Ovary (tissue), 9 donors: Measurements from ENCODE around the gene EDN1. TPM values are rescaled to one million over a fixed set of nuclear protein-coding genes. Genes with fewer than 3 reads are reported as not detected.

ENCODE experiments used
- DNase-seq, 5 donors: peaks; one replicate each; pipeline ENCODE4 v3.0.0-alpha.2; 2019 to 2020
- H3K27ac ChIP-seq, 2 donors: fragments of 200-600 bp; one replicate each; pipeline versions ENCODE4 v1.5.1 to v1.8.0; 2019 to 2022
- H3K27me3 ChIP-seq: fragments of 200-600 bp; one replicate; pipeline ENCODE4 v1.8.0; 2022
- H3K36me3 ChIP-seq: fragments of 200-600 bp; sonication (generic); one replicate; pipeline ENCODE4 v1.5.1; 2019
- H3K4me1 ChIP-seq: one replicate; pipeline ENCODE4 v1.8.1; 2013; ENCODE audit warnings: mild to moderate bottlenecking, moderate library complexity; ENCODE audit not compliant: insufficient read depth
- H3K4me3 ChIP-seq: fragments of 200-600 bp; sonication (generic); one replicate; pipeline ENCODE4 v1.5.1; 2017
- H3K9me3 ChIP-seq, 2 donors: fragments of 200-600 bp in 1 of 2; sonication (generic) in 1 of 2; one replicate each; pipeline versions ENCODE4 v1.5.1 to v1.8.1; 2013 to 2019; ENCODE audit warnings: mild to moderate bottlenecking in 1 of 2, moderate library complexity in 1 of 2
- EP300 ChIP-seq: sonication (generic); formaldehyde crosslinking; IDR thresholded peaks from one replicate; pipeline ENCODE4 v1.6.1; 2017; ENCODE audit warnings: antibody characterized with exemption
- POLR2A ChIP-seq: fragments of 450-650 bp; IDR thresholded peaks from one replicate; pipeline ENCODE4 v1.6.1; 2017; ENCODE audit warnings: antibody characterized with exemption, mild to moderate bottlenecking, moderate library complexity
- WGBS, 3 donors: extraction: QIAGEN DNeasy Blood & Tissue Kit in 1 of 3; methylation state at CpG; one replicate each; pipeline versions ENCODE4 v1.1.5 to v1.1.7; 2013 to 2017; 5-methylcytosine and 5-hydroxymethylcytosine counted together
- intact Hi-C, 4 donors: fragments of 100-400 bp; cut with DNase I; formaldehyde crosslinking; loops; one replicate each; pipeline versions ENCODE4 v1.11.0 to v1.15.1; 2022 to 2023
- polyA plus RNA-seq, 2 donors: library from polyadenylated mRNA; stranded (reverse); fragments of 200-250 nt in 1 of 2; fragments of 350-450 nt in 1 of 2; fragmentation: Illumina TruSeq in 1 of 2; extraction: RNeasy Lipid Tissue Mini Kit (QIAGEN cat#74804) in 1 of 2; gene quantifications; one replicate each; pipeline ENCODE4 v1.2.3, GENCODE V29; 2013 to 2014
- total RNA-seq, 7 donors: library from RNA; depleted of rRNA in 2 of 7; stranded (reverse); fragments of >200 nt in 2 of 7; fragmentation: NEBNext Ultra II Directional in 3 of 7; extraction: Animal tissue kit (Norgen Biotek cat#: 25700) in 3 of 7; gene quantifications; one replicate each; pipeline versions ENCODE4 v1.1.0 to v1.2.4, GENCODE V29; 2016 to 2023
- TF ChIP-seq, protein P1 (sequence below), 3 donors: fragments of 450-650 bp in 2 of 3; fragments of 200-600 bp in 1 of 3; IDR thresholded peaks; one replicate each; pipeline versions ENCODE4 v1.5.1 to v1.8.0; 2016 to 2022; ENCODE audit warnings: antibody characterized with exemption in 3 of 3, mild to moderate bottlenecking in 1 of 3
- donor health status: DM: no; HTN: no; CAD: no; lungs with moderate emphysema.
- donor health status: DM: no; HTN: no; CAD: no.
- donor health status: Bipolar disorder and iron deficiency.
- donor health status: DM: yes; HTN: yes; CAD: no.
- donor health status: DM: no; HTN: no; CAD: no.
- donor health status: DM: yes; HTN: yes; CAD: no.

EDN1 gene
- total and polyA plus RNA-seq, 9 donors: 0.95 to 11.1 (median 3.1) TPM

DNA sequence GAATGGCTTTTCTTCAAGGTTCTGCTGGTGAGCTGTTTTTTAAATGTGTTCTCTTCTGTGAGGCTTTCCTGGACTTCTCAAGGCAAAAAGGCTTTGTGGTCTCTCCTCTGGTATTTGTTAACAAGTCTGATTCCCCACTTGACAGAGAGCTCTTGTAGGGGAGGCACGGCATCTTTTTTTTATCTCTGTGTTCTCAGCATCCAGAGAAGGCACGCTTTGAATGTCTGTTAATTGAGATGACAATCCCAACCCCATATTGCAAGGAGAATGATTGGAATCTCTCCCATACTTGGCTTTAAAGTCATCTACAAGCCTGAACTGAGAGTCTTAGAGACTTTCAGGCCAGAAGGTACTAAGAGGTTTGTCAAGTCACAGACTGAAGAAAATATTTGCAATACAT lies 22.6 kb downstream of the EDN1 start:
- no peak overlapping the region for H3K4me3 ChIP-seq
- no peaks in the 10 kb centered on the region for H3K9me3 ChIP-seq
- H3K4me1 ChIP-seq: no peaks in the 10 kb centered on the region
- H3K27ac ChIP-seq: no peak overlapping the region
- 15 to 28% (median 19%) methylated on average over 2 of the region's 2 CpGs for WGBS, 3 donors
- no peaks in the 10 kb centered on the region for H3K27me3 ChIP-seq
- intact Hi-C loops: no loop called here
- H3K36me3 ChIP-seq: no peaks in the 10 kb centered on the region
- no peak for DNase-seq
- no peak for TF ChIP-seq POLR2A
- TF ChIP-seq, protein P1, sequence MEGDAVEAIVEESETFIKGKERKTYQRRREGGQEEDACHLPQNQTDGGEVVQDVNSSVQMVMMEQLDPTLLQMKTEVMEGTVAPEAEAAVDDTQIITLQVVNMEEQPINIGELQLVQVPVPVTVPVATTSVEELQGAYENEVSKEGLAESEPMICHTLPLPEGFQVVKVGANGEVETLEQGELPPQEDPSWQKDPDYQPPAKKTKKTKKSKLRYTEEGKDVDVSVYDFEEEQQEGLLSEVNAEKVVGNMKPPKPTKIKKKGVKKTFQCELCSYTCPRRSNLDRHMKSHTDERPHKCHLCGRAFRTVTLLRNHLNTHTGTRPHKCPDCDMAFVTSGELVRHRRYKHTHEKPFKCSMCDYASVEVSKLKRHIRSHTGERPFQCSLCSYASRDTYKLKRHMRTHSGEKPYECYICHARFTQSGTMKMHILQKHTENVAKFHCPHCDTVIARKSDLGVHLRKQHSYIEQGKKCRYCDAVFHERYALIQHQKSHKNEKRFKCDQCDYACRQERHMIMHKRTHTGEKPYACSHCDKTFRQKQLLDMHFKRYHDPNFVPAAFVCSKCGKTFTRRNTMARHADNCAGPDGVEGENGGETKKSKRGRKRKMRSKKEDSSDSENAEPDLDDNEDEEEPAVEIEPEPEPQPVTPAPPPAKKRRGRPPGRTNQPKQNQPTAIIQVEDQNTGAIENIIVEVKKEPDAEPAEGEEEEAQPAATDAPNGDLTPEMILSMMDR (IDR thresholded peaks at IDR 0.05): no peak
- TF ChIP-seq EP300: no peak

DNA sequence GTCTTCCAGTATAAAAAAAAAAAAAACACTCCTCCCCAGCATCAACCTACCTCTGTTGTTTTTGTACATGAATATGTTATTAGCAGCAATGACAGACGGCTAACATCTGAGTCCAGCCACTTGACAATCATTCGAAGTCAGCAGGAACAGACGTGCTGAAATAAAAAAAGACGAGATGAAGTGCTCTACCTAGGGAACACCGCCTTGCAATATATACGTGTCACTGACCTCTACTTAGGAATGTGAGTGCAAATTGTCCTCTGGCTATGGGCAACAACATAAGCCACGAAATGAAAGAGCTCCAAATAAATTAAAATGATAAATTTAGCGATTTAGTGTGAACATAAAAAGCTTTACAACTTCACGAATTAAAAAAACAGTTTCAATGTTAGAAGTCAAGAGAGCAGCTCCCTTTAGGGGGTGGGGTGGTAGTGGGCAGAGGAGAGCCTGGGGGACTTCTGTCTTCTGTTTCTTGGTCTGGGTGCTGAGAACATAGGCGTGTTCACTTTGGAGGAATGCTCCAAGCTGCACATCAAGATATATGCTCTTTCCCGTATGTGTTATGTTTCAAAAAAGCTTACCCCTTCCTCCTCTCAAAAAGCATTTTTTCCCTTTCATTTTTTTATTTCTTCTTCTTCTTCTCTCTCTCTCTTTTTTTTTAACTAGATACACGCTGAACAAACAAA lies 23.3 kb downstream of the EDN1 start:
- no peak for DNase-seq

DNA sequence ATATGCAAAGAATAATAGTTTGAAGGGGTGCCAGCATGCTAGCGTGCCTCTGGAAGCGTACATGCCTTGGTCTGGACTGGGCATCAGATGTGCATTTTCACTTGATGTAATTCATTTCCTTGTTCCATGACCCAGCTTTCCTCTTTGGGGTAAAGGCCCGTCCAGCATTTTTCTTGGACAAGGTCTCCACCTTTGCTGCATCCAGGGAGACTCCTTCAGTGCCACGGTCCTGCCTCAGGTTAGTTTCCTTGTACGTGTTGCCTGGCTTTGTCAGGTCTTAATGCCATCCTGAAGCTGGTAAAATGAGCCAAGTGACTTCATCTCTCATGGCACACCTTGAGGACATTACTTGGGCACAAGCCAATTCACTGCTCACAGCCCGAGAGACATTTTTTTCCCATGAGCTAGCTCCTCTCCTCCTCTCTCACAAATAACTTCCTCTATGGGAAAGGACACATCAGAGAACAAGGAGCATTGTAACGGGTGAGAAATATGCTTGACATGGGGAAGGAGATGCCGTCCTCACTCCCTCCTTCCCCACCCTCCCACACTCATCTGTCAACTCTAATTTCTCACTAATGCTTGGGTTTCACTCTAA lies 23.9 kb downstream of the EDN1 start:
- Histone ChIP-seq H3K4me3 (no peak overlapping the region), H3K36me3 (no peaks in the 10 kb centered on the region), H3K4me1 (no peaks in the 10 kb centered on the region), H3K27me3 (no peaks in the 10 kb centered on the region), H3K27ac (no peak overlapping the region), H3K9me3 (no peaks in the 10 kb centered on the region)
- no peak for TF ChIP-seq POLR2A
- TF ChIP-seq EP300: no peak
- TF ChIP-seq, protein P1 (IDR thresholded peaks at IDR 0.05): no peak
- intact Hi-C loops: no loop called here
- 50 to 52% (median 51%) methylated on average over 8 of the region's 8 CpGs for WGBS, 3 donors
- DNase-seq: no peak

More for the DNA sequence above, 23.3 kb downstream of the EDN1 start:
- intact Hi-C loops: no loop called here
- H3K4me3 ChIP-seq: no peak overlapping the region
- TF ChIP-seq, protein P1 (IDR thresholded peaks at IDR 0.05): no peak
- H3K4me1 ChIP-seq: no peaks in the 10 kb centered on the region
- H3K36me3 ChIP-seq: no peaks in the 10 kb centered on the region
- no peak overlapping the region for H3K27ac ChIP-seq
- WGBS, 3 donors: 43 to 47% (median 45%) methylated on average over 12 of the region's 12 CpGs
- H3K9me3 ChIP-seq: no peaks in the 10 kb centered on the region
- H3K27me3 ChIP-seq: no peaks in the 10 kb centered on the region

DNA sequence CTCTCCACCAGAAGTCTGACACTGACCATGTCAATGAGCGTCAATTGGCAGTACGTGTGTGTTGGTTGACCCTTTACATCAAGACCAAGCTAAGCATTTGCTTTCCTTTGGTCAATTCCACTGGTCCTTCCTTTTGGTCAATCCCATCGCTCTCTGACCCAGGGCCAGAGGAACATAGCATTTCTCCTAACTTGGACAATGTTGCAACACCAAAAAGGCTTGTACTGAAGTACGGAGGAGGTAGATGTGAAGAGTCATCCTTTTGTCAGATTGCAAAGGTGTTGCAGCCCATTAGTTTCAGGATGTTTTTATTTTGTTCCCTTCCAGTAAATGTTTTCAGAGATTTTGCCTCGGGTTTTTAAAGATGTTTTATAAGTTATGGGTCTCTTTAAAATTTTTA lies 24.6 kb downstream of the EDN1 start:
- WGBS, 3 donors: 79 to 86% (median 84%) methylated on average over 5 of the region's 5 CpGs
- Histone ChIP-seq H3K27ac (no peak overlapping the region), H3K36me3 (no peaks in the 10 kb centered on the region), H3K9me3 (no peaks in the 10 kb centered on the region), H3K4me3 (no peak overlapping the region), H3K27me3 (no peaks in the 10 kb centered on the region), H3K4me1 (no peaks in the 10 kb centered on the region)
- no peak for DNase-seq
- TF ChIP-seq, protein P1 (IDR thresholded peaks at IDR 0.05): no peak
- no peak for TF ChIP-seq POLR2A
- no peak for TF ChIP-seq EP300
- intact Hi-C loops: no loop called here
